GM19395 (cell line): ENCODE results near the gene KIF26B.

Source experiments
- ATAC-seq: cut with Tn5 transposase; IDR thresholded peaks from one replicate; pipeline ENCODE4 v1.9.1; 2021; ENCODE audit warnings: mild to moderate bottlenecking, moderate library complexity; ENCODE audit not compliant: unreplicated experiment

Gene KIF26B

DNA sequence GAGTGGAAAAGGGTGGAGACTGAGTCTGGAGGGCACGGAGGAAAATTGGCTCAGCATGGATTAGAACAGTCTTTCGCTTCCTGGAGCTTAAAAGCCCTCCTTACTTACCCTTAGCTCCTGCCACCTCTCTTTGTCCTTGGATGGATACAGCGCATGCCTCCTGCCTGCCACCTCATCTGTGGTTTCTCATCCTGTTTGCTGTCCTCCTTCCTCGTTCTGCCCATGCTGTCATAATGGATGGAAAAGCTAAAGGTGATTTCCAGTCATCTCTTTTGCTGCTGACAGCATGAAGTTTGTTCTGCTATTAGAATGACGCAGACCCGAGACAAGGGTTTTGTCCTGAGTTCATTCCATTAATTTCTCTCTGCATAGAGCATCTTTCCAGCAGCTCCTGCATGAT, 425.9 kb downstream of the KIF26B start:
- ATAC-seq, result no peak

GRCh38 chr1:245582026-245582425, 427.2 kb downstream of the KIF26B start:
- no peak for ATAC-seq

- no peak for ATAC-seq
Observed at GRCh38 chr1:245583081-245583480, 428.3 kb downstream of the KIF26B start.

- ATAC-seq, result no peak
Observed at GRCh38 chr1:245583575-245584330, 429.0 kb downstream of the KIF26B start.

GRCh38 chr1:245585252-245585959, 430.6 kb downstream of the KIF26B start:
- no peak for ATAC-seq

GRCh38 chr1:245587435-245588115, 432.8 kb downstream of the KIF26B start:
- ATAC-seq, result no peak

DNA sequence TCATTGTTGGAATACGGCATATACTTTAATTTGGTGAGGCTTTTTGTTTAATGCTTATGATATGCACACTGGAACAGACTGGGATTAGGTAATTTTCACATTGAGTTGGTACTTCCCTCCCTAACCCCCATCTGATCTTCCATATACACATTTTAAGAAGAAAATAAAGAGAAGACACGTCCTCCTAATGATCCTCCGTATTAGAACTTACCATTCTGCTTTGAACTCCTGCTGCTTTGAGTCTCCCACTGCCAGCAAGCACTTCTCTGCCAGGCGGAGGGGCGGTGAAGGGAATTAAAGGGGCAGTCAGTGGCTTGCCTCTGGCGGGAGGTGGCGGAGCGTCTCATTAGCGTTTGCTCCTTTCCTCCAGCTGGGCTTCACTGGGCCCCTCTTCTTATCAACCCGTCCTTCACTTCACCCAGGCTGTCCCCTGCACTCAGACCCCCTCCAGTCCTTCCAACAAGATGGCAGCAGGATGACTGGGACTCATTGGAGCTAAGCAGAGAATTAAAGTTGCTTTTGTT, 433.4 kb downstream of the KIF26B start:
- ATAC-seq, result no peak

DNA sequence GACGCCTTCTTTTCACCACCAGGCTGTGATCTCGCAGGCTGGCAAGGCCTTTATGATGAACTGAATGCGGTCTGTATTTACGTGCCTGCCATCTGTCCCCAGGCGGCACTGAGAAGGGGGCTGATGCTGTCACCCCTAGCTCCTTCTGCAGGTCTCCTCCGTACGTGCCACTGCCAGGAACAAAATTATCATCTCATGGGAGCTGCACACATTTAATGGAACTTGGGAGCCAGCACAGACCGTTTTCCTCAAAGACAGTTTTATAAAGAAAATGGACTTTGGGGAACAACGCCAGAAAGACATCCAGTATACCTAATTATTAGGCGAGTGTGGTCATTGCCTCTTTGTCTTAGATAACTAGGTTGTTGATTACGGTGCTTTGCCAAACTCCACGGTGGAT, 434.5 kb downstream of the KIF26B start:
- no peak for ATAC-seq

GRCh38 chr1:245589906-245590305, 435.1 kb downstream of the KIF26B start:
- no peak for ATAC-seq

DNA sequence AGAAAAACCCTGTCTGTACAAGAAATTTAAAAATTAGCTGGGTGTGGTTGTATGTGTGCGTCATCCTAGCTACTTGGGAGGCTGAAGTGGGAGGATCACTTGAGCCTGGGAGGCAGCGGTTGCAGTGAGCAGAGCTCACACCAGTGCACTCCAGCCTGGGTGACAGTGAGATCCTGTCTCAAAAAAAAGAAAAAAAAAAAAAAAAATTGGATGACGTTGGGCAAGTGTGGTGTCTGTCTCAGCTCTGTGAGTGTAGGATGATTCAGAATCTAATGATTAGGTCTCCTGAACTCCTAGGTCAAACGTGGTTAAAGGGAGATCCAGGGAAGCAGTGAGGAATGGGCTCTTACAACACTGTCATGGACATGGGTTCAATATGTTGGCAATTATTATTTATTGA, 435.9 kb downstream of the KIF26B start:
- ATAC-seq, result no peak

DNA sequence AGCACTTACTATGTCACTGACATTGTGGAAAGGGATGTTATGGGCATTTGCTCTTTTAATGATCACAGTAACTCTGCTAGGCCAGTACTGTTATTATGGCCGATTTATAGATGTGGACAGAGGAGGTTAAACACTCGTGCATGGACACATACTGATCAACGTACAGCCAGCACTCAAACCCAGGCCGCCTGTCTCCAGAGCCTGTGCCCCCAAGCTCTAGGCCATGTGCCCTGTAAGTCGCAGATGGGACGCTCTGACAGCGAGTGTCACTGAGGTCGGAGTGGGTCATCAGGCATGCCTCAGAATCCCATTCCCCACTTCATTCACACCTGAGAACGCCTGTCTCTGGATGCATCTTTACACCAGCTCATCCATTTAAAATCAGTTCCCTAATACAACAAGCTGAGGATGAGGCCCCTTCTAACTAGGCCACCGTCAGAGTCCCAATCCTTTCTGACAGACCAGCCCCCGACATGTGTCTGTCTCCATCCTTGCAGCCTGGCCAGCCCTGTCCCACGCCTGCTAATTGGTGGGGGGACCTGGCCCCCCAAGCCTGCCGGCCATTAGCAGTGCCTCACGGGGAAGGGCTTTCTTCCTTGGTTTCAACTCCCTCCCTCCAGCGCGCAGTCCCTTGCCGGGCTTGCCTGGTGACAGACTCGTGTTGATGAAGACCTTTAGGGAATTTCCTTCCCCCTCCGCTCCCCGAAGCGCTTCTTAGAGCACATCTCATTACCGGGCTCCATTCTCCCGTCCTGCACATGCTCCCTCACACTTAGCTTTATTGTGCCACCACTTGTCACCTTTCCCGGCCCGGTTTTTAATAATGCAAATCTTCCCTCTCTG, 436.8 kb downstream of the KIF26B start:
- no peak for ATAC-seq

- no peak for ATAC-seq
Observed at GRCh38 chr1:245592189-245592460, 437.3 kb downstream of the KIF26B start.

DNA sequence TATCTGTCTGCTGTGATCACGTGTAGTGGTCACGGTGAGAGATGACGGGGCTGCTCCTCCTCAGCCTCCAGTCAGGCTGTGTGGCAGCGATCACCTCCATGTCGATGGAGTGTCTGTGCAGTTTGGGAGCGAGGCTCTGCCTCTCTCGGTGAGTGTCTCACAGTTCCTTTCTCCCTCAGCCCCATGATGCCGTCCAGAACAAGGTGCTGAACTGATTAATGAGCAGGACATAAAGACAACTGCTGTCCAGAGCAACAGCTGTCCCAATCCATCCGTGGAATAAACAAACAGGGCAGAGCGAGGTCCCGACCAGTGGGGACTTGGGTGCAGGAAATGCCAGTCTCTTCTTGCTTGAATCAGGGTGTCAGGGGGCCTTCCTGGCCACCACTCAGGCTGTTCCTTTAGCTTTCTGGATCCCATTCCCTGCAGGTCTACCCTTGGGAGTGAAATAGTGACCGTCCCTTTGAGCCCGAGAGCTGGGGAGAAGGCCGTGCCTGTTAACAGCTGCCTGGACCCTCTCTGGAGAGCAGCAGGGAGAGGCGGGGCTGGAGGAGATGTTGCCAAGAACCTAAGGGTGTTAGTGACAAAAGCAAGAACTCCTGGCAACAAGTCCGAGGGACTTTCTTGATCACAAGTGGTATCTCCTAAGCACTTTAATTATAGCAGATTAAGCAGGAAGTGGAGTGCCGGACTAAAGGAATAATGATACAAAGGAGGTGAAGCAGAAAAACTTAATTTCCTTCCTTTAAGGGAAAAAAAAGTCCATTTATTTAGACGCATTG, 443.9 kb downstream of the KIF26B start:
- ATAC-seq, result no peak

- ATAC-seq, result no peak
Observed at GRCh38 chr1:245599371-245600174, 444.8 kb downstream of the KIF26B start.

DNA sequence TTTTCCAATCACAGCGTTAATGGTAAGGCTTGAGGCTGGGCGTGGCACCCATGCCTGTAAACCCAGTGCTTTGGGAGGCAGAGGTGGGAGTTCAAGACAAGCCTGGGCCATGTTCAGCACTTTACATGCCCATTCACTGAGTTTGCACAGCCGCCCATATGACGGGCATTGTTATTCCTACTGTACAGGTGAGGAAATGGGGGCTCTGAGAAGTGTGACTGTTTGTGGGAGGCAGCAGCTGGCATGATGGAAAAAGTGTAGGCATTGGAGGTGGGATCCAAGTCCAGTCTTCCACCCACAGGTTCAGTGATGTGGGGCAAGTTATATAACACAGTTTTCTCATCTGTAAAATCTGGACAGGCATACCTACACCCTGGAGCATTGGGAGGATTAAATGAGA, 445.9 kb downstream of the KIF26B start:
- ATAC-seq, result no peak

DNA sequence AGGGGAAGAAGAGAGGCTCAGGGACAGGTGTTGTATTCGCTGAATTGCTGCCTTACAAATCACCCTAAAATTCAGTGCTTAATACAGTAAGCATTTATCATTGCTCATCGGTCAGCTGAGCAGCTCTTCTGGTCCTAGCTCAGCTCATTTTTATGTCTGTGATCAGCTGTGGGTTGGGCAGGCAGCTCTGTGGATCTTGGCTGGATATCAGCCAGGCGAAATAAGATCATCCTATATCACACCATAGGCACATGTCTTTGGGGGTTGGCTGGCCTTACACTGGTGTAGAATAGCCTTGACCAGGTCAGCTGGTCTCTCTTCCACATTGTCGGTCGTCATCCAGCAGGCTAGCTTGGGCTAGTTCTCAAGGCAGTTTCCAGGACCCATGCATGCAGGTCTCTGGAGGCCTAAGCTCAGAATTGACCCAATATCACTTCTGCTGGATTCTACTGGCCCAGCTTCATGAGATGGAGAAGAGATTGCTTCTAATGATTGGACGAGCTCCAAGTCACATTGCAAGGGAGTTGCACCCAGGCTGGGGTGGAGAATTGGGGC, 448.6 kb downstream of the KIF26B start:
- no peak for ATAC-seq

DNA sequence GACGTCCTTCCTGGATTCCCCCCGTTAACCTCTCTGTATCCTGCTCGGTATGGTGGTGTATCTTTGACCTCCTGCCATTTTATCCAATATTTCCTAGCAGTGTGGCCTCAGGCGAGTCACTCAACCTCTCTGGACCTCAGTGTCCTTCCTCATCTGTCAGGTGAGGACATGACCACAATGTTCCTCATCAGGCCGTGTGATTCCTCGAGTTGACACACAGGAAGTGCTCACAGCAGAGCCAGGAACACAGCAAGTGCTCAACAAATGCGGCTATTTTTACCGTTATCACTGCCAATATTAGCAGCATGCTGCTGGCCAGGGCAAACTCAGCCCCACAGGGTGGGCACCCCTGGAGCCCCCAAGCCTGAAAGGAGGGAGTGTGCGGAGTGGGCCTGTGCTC, 450.2 kb downstream of the KIF26B start:
- ATAC-seq, result no peak

DNA sequence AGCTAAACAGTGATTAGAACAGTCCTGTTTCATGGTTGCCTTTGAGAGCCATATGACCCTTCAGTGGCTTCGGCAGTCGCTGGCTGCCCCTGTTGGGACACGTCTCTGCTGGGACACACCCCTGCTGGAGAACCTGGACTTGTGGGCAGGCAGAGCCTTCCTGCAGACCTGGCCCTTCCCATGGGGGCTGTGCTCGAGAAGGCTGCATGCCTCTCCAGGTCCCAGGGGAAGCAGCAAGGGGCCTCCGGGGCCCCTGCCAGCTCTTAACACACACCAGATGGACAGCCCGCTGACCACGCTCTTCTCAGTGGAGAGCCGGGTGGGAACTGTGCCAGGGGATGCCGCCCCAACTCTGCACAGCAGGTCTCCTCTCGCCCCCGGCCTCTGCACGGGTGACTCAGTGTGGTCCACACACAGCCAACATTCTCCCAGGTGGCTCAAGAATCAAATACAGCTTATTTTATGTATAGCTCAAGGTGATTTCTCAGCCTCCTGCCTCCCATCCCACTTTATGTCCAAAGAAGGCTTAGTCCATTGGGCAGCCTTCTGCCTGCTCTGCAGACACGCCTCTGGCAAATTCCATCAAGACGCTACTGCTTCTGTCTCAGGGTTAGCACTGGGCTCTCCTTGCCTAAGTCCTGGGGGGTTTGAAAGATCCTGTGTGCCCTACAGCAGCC, 450.8 kb downstream of the KIF26B start:
- no peak for ATAC-seq
